ENCODE results near the gene TF. TPM values are rescaled to one million over a fixed set of nuclear protein-coding genes. Genes with fewer than 3 reads are reported as not detected.
"Not testable (repeated sequence)": the region's sequence is repeated elsewhere in the genome, so short reads cannot be mapped to it uniquely, and the experiment has no call there.

TF gene
- total RNA-seq = 1 to 10 TPM in 1 of 2 donors, under 1 TPM in 1; 0.85 to 2.6 TPM
- long read RNA-seq = 0 reads

DNA sequence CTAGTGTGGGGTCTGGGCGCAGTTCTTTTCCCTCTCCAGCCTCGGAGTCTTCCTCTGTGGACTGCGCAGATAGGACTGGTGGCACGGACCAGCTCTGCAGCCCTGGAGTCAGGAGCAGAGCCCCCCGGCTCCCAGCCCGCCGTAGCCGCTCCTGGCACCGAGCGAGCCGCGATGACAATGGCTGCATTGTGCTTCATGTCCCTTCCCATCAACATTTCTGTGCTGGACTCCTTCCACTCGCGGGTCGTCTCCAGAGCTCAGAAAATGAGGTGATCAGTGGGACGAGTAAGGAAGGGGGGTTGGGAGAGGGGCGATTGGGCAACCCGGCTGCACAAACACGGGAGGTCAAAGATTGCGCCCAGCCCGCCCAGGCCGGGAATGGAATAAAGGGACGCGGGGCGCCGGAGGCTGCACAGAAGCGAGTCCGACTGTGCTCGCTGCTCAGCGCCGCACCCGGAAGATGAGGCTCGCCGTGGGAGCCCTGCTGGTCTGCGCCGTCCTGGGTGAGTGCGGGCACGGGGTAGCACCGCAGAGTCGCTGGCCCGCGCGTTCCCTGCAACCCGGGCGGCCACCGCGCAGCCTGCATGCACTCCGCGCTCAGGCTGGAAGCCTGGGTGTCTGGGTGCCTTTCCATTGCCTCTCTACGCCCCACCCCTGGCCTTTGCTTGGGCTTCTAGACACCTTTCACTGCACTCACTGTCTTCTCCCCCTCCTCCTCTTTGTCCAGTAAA, at the start of gene TF:
TSS of gene TF (plus strand) at position 413 of the 731 bp plus-strand sequence. CDS start at position 461, 48 bp downstream.
- intact Hi-C loops (cut with DNase I, micrococcal nuclease) = no loop called here
- DNase-seq (no peak), ATAC-seq (peak; percentile 43)

DNA sequence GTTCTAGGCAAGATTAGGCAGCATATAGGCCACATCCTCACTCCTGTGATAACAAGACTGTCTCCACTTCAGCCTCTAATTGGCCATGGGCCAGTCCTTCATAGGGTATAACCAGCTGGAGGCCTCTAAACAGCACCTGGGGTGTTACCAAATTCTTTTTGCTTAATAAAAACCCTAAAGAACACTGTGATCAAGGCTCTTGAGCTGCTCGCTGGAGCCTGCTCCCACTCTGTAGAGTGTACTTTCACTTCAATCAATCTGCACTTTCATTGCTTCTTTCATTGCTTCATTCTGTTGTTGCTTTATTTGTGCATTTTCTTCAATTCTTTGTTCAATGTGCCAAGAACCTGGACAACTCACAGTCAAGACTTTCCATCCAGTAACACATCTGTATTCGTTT, 48.2 kb upstream of the TF start:
- intact Hi-C loops (cut with DNase I, micrococcal nuclease) = no loop called here
- ATAC-seq (no peak), DNase-seq (no peak)

DNA sequence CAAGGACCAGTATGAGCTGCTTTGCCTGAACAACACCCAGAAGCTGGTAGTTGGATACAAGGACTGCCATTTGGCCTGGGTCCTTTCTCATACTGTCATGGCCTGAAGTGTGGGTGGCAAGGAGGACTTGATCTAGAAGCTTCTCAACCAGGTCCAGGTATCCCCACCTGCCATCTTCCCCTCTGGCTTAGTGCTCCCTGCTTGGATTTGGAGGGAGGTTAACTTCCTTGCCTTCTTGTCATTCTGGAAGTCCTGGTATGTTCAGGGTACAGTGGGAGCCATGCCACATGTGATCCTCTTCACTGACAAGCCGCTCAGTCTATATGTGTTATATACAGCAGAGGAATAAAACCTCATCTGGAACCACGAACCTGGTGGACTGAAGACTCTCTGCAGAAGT, 46.7 kb upstream of the TF start:
- intact Hi-C loops (cut with DNase I, micrococcal nuclease) = no loop called here
- ATAC-seq = no peak
- no peak for DNase-seq

DNA sequence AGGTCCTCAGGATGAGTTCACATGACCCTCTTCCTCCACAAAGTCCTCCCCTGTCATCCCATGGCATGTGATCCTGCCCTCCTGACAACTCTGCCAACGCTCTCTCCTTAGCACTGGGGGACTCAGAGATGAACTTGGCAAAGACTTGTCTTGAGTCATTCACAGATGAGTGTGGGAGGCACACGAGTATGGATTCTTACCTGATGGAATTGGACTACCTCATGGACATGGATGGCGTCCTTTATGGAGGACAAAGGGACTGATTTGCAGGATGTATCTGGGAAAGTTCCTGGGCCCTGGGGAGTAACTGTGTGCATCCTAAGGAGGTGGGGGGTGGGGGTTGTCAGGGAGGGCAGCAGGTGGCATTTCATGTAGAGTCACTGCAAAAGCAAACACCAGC, 46.3 kb upstream of the TF start:
- ATAC-seq (no peak), DNase-seq (no peak)
- intact Hi-C loops (cut with DNase I, micrococcal nuclease) = no loop called here

DNA sequence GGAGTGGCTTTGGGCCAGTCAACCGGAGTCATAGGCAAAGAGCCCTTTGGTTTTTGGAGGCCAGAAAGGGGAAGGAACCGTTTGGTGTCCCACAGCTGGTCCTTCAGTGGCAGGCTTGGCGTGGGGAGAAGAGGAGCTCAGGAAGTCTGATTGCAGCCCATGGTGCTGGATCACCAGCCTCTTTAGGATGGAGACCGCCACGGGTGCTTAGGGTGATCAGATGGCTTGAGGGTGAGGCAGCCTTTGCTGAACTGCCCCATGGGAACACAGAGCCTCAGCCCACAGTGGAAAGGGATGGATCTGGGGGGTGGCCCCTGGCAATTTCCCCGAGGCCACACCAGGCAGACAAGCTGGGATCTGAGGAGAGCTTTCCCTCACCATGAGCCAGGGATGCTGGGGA, 45.8 kb upstream of the TF start:
- DNase-seq = no peak
- intact Hi-C loops (cut with DNase I, micrococcal nuclease) = no loop called here
- ATAC-seq = no peak

DNA sequence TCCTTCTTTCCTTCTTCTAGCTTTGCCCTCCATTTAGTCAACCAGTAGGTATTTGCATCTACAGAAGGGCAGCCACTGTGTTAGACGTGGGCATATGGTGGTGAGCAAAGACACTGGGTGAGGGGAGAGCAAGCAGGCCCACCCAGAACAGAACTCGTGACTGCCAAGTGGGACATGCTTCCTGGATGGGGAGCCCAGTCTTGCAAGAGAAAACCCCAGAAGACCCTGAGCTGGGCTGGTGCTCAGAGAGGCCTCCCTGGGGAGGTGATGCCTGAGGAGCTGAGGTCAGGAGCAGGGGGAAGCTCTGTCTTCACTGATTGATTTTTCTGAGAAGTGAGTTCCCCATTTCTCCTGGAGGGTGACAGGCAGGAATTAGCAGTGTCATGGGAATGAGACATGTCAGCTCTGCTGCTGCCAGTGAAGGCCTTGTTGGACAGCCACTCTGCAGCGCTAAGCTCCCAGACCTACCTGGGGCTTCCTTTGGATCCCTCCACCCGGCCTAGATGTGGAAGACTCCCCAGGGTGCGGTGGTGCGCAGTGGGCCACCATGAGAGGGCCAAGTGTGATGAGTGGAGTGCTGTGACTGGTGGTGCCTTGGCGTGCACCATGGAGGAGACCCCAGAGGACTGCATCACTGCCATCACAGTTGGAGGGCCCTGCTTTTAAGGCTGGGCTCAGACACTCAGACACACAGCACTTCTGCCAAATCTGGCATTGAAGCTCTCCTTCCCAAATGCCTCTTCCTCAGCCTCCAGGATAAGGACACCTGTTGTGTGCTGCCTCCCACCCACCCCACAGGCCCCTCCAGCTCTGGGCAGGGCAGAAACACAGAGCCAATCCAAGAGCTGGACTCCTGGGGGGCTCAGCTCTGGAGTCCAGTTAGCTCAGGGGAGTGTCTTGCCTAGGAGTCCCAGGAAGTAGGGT, 44.5 kb upstream of the TF start:
- ATAC-seq = no peak

DNA sequence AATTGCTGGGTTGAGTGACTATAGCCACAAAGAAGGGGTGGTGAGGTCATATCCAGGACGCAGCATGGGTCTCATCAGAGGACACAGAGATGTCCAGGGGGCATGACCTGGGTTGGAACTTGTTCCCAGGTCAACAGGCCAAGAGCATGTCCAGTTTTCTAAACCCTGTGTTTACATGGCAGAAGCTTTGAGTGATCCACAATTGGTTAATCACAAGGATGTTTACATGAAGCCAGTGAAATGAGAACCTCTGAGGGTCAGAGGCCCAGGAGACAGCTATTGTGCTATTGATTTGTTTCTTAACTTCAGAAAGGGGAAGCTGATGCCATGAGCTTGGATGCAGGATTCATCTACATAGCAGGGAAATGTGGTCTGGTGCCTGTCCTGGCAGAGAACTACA, 42.3 kb upstream of the TF start:
- ATAC-seq = no peak
- intact Hi-C loops (cut with DNase I, micrococcal nuclease) = no loop called here
- no peak for DNase-seq

More for the DNA sequence above, 44.5 kb upstream of the TF start:
- intact Hi-C loops (cut with DNase I, micrococcal nuclease) = no loop called here
- DNase-seq = no peak

DNA sequence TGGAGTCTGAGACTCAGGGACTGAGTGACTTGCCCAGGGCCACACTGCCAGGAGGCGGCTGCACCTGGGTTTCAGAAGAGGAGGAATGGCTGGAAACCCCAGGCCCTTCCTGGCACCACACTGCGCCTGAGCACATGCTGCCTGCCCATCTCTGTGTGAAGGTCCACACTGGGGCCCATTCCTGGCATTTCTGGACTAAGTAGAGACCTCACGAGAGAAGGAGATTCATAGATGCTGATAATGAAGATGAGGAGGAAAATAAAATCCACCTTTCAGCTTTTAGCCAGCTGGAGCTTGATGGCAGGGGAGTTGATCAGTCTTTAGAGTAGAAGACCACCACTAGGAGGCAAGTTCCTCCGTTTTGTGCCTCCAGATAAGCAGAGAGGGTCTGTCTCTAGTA, 40.2 kb upstream of the TF start:
- ATAC-seq (no peak), DNase-seq (no peak)
- intact Hi-C loops (cut with DNase I, micrococcal nuclease) = no loop called here

DNA sequence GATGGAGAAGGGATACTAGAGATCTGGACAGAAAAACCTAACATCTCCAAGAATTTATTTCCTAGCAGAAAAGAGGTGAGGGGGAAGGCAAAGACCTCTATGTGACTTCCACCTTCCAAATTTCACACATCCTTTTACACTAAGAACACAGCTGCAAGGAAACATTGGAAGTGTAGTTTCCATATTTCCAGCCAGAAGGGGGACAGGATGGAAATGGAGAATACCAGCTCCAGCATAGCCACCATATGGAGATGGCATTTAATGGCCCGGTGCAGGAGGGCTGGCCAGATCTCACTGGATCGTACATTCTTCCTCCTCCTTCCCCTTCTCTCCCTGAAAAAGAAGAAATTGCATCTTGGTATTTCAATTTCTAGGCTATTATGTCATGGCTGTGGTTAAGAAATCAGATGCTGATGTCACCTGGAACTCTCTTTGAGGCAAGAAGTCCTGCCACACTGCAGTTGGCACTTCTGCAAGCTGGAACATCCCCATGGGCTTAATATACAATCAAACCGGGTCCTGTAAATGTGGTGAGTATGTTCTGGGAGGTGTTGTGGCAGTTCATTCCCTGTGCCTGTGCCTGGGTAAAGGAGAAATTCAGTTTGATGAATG, 36.9 kb upstream of the TF start:
- no peak for DNase-seq
- ATAC-seq = no peak

DNA sequence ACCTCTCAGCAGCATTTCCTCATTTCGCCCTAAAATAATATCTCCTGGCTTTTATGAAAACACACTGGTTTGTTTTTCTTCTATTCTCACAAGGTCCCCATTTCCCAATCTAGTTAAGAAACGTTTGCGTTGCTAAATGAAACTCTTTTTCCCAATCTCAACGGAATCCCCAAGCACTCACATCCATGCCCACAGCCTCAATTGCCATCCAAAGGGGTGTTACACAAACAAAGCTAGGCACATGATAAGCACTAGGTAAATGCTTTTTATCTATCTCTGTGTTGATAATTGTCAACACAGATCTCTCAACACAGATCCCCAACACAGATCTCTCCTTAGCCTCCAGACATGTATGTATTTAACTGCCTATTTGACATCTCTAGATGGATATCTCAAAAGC, 35.2 kb upstream of the TF start:
- intact Hi-C loops (cut with DNase I, micrococcal nuclease) = no loop called here
- no peak for ATAC-seq

More for the DNA sequence above, 36.9 kb upstream of the TF start:
- intact Hi-C loops (cut with DNase I, micrococcal nuclease) = no loop called here

DNA sequence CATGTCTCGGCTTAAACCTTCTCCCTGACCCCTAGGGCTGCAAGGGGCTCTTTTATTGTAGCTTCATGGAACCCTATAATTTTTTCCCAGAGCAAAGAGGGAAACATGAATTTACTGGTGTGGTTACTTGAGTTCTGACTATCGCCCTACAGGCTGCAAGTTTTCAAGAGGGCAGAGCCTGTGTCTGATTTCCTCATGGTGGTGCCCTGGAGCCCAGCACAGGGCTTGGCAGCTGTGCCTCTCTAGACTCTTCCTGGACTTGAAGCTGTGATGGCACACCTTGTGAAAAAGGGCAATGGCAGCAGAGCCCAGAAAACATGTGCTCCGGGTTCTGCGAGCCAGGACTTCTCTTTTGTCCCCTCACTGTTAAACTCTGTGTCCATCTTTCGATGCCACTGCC, 34.2 kb upstream of the TF start:
- ATAC-seq (no peak), DNase-seq (no peak)
- intact Hi-C loops (cut with DNase I, micrococcal nuclease) = no loop called here

More for the DNA sequence above, 35.2 kb upstream of the TF start:
- DNase-seq = no peak

DNA sequence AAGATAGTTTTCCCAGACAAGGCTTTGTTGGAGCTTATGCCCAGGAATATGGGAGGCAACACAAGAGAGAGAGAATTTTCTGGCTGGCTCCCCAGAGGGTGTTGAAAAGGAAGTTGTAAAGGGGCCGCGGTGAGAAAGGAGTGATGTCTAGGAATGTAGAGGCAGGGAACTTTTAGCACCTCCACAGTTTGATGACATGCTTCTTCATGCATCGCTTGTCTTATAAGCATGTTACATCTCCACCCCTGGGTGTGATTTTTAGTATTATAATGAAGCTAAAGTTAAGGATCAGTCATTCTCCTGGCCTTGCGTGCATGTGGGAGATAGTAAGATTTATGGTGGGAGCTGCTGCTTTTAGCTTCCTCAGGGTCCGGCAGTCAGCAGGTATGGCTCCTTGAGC, 32.8 kb upstream of the TF start:
- no peak for ATAC-seq
- DNase-seq = no peak
- intact Hi-C loops (cut with DNase I, micrococcal nuclease) = no loop called here

DNA sequence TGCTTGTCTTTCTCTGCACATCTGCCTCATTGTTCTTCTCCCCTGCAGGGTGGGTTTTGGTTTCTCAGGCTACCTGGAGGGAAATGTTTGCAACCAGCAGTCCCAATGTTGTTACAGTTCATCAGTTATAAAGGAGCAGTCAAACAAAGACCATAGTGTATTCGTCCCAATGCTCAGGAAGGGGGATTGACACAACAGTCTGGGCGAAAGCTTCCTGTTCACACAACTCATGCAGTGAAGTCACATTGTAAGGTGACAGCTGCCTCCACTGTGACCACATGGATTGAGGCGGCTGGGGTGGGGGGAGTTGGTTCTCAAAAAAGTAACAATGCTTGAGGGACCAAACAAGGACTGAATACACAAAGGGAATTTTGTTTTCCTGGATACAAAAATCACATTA, 28.8 kb upstream of the TF start:
- intact Hi-C loops (cut with DNase I, micrococcal nuclease) = no loop called here
- ATAC-seq (no peak), DNase-seq (no peak)

DNA sequence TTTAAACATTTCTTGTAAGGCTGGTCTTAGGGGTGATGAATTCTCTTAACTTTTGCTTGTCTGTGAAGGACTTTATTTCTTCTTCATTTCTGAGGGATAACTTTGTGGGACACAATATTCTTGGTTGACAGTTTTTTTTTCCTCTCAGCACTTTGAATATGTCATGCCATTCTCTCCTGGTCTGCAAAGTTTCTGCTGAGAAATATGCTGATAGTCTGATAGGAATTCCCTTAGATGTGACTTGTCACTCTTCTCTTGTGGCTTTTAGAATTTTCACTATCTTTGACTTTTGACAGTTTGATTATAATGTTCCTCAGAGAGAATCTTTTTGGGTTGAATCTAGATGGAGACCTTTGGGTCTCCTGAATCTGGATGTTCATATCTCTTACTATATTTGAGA, 23.3 kb upstream of the TF start:
- no peak for DNase-seq
- intact Hi-C loops (cut with DNase I, micrococcal nuclease) = no loop called here
- ATAC-seq = no peak

DNA sequence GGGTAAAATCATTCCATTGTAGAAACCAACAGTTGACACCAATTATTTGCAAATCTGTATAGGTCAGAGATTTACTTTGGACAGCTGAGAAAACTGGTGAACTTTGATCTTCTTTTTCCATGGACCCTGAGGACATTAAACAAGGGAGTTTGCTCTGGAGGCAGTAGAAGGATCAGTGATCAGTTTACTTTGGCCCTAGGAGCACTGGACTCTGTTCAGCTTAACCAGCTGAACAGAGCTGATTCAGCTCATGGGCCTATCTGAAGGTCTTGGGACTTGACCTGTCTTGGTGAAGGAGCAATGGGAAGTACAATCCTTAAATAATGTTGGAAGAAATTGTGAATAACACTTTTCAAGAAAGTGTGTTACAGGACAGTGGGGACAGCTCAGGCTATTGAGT, 15.2 kb upstream of the TF start:
- ATAC-seq = no peak
- DNase-seq = no peak
- intact Hi-C loops (cut with DNase I, micrococcal nuclease) = no loop called here

DNA sequence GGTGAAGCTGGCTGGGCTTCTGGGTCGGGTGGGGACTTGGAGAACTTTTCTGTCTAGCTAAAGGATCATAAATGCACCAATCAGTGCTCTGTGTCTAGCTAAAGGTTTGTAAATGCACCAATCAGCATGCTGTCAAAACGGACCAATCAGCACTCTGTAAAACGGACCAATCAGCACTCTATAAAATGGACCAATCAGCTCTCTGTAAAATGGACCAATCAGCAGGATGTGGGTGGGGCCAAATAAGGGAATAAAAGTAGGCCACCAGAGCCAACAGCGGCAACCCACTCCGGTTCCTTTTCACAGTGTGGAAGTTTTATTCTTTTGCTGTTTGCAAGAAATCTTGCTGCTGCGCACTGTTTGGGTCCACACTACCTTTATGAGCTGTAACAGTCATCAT, 14.0 kb upstream of the TF start:
- intact Hi-C loops (cut with DNase I, micrococcal nuclease); ATAC-seq: not testable (repeated sequence)

DNA sequence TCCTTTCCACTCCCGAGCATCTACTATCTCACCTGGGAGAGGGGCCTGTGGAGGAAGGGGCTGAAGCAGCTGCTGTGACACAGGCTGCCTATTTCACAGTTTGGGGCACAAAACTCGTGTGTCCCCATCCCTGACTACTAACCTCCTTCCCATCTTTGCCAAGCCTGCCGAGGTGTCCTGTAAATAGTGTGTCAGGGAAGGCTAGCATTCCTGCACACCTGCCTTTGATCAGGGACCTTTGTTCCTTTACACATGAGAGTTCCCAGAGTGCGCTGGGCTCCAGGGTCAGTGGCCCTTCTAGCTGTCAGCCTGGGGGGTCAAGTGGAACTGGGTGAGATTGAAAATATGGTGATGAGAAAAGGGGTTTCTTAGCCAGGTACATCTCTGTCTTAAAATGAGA, 13.0 kb upstream of the TF start:
- ATAC-seq (no peak), DNase-seq (no peak)
- intact Hi-C loops (cut with DNase I, micrococcal nuclease) = no loop called here

More for the DNA sequence above, 14.0 kb upstream of the TF start:
- not testable (repeated sequence) for DNase-seq

DNA sequence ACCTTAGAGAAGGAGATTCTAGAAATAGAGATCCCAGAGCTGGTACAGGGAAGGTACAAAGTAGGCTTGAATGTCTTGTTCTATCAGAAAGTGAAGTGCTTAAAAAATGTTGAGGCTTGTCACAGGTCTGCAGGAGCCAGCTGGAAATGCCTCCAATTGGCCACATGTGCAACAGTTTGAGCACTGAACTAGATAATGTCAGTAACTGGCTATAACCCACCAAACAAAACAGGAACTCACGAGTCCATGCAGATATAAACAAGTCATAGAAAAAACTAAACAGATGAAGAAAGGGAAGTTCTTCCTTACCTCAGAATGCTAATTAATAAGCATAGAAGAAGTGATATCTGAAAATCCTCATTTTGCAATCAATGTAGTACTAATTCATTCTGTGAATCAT, 11.9 kb upstream of the TF start:
- intact Hi-C loops (cut with DNase I, micrococcal nuclease) = no loop called here
- DNase-seq (no peak), ATAC-seq (no peak)

DNA sequence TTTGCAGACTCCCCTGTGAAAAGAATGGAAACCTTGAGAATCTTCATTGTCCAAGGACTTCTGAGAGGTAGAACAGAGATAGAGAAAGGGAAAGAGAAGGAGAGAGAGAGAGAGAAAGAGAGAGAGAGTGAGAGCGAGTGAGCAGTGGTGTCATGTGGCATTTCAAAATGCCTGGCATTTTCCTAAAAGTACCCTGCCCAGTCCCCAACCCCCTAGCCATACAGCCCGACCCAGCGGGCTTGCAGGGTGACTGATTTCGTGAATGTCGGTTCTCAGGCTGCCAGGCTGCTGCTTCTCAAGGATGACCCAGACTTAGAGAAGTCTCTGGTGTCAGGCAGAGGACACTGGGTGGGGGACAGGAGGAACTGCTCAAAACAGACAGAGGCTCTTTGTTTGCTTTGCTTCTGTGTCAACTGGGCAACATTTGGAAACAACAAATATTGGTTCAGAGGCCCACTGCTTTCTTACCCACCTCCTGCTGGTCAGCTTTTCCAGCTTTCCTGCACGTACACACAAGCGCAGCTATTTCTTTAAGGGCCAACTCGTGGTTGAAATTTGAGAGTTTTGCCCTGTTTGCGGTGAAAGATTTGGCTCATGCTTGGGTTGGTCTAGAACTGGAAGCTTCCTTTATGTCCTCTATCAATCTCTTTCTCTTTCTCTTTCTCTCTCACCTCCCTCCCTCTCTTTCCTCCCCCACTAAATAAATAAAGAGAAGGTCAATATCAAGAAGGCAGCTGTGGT, 3.7 kb upstream of the TF start:
- intact Hi-C loops (cut with DNase I, micrococcal nuclease) = no loop called here
- no peak for DNase-seq
- ATAC-seq = no peak

Measured in left colon (tissue), 2 donors.